ENCODE data around the gene NLGN1. TPM values are rescaled to one million over a fixed set of nuclear protein-coding genes. Genes with fewer than 3 reads are reported as not detected.

NLGN1 gene
- total RNA-seq, 1 experiment from 2014 or later: 0.85 TPM

GRCh38 chr3:174233511-174233910, 836.0 kb downstream of the NLGN1 start:
- CTCF ChIA-PET: no interaction called here
- POLR2A ChIA-PET: no interaction called here
- no TSS peak for BruUV-seq (replicated peaks)
- no peaks in the 10 kb centered on the region for H3K36me3 ChIP-seq (ENCODE audit: control insufficient read depth, insufficient read depth, low read length)
- no peak overlapping the region for H3K27ac ChIP-seq (ENCODE audit: low read length)
- ATAC-seq (no peak), DNase-seq (ENCODE audit: low read depth, low spot score) (no peak)
- no peak for TF ChIP-seq SIN3A (IDR thresholded peaks at IDR 0.05; ENCODE audit: borderline replicate concordance, insufficient read depth, low read depth, low read length)
- TF ChIP-seq REST (IDR thresholded peaks at IDR 0.05; ENCODE audit: insufficient read depth in 1 of 2, low read depth in 2 of 2, low read length in 1 of 2): no peak
- TF ChIP-seq TCF7L2 (IDR thresholded peaks at IDR 0.05; ENCODE audit: low read depth, low read length): no peak
- no peak for TF ChIP-seq POLR2AphosphoS5 (IDR thresholded peaks at IDR 0.05; ENCODE audit: low read depth, low read length)
- TF ChIP-seq, protein P1, sequence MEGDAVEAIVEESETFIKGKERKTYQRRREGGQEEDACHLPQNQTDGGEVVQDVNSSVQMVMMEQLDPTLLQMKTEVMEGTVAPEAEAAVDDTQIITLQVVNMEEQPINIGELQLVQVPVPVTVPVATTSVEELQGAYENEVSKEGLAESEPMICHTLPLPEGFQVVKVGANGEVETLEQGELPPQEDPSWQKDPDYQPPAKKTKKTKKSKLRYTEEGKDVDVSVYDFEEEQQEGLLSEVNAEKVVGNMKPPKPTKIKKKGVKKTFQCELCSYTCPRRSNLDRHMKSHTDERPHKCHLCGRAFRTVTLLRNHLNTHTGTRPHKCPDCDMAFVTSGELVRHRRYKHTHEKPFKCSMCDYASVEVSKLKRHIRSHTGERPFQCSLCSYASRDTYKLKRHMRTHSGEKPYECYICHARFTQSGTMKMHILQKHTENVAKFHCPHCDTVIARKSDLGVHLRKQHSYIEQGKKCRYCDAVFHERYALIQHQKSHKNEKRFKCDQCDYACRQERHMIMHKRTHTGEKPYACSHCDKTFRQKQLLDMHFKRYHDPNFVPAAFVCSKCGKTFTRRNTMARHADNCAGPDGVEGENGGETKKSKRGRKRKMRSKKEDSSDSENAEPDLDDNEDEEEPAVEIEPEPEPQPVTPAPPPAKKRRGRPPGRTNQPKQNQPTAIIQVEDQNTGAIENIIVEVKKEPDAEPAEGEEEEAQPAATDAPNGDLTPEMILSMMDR (IDR thresholded peaks at IDR 0.05): no peak
- intact Hi-C loops (cut with micrococcal nuclease; ENCODE audit: unreplicated experiment) (no loop called here), in situ Hi-C loops (cut with HindIII; ENCODE audit: low pct_unique_long_range_greater_than_20kb, low sequenced_read_pairs) (no loop called here)
- H3K4me1 ChIP-seq (ENCODE audit: control insufficient read depth, insufficient read depth, low read length): no peaks in the 10 kb centered on the region
- H3K9me3 ChIP-seq (ENCODE audit: control insufficient read depth, insufficient read depth, low read depth, low read length): no peaks in the 10 kb centered on the region
- no peaks in the 10 kb centered on the region for H3K27me3 ChIP-seq (ENCODE audit: control insufficient read depth, insufficient read depth, low read length)
- no peak overlapping the region for H3K4me3 ChIP-seq (ENCODE audit: low read depth in 2 of 2, low read length in 2 of 2)

GRCh38 chr3:174242311-174243041, 844.9 kb downstream of the NLGN1 start:
- Histone ChIP-seq H3K36me3 (ENCODE audit: control insufficient read depth, insufficient read depth, low read length) (no peaks in the 10 kb centered on the region), H3K9me3 (ENCODE audit: control insufficient read depth, insufficient read depth, low read depth, low read length) (no peaks in the 10 kb centered on the region), H3K27ac (ENCODE audit: low read length) (no peak overlapping the region), H3K4me1 (ENCODE audit: control insufficient read depth, insufficient read depth, low read length) (no peaks in the 10 kb centered on the region), H3K4me3 (ENCODE audit: low read depth in 2 of 2, low read length in 2 of 2) (no peak overlapping the region), H3K27me3 (ENCODE audit: control insufficient read depth, insufficient read depth, low read length) (no peaks in the 10 kb centered on the region)
- intact Hi-C loops (cut with micrococcal nuclease; ENCODE audit: unreplicated experiment): no loop called here
- TF ChIP-seq, protein P1 (IDR thresholded peaks at IDR 0.05): no peak
- POLR2A ChIA-PET: no interaction called here
- ATAC-seq (no peak), DNase-seq (ENCODE audit: low read depth, low spot score) (no peak)
- BruUV-seq (replicated peaks): no TSS peak
- CTCF ChIA-PET: no interaction called here
- in situ Hi-C loops (cut with HindIII; ENCODE audit: low pct_unique_long_range_greater_than_20kb, low sequenced_read_pairs): no loop called here

Measured in Panc1 (cell line).